KMS-11 (cell line): ENCODE results near the gene TTI1.

Source experiments
- H2AFZ ChIP-seq: fragments of 200-600 bp; sonication (generic); 2 replicates; pipeline ENCODE4 v1.6.1; 2016; ENCODE audit warnings: antibody characterized with exemption, mixed run types, low read depth
- H3K27ac ChIP-seq: fragments of 200-600 bp; sonication (generic); 2 replicates; pipeline ENCODE4 v1.6.1; 2016; ENCODE audit warnings: mild to moderate bottlenecking, mixed run types
- H3K27me3 ChIP-seq: fragments of 200-600 bp; sonication (generic); 2 replicates; pipeline ENCODE4 v1.6.1; 2017; ENCODE audit warnings: mild to moderate bottlenecking, low read depth, mixed run types, moderate library complexity; ENCODE audit not compliant: insufficient read depth
- H3K36me3 ChIP-seq: fragments of 200-600 bp; sonication (generic); 2 replicates; pipeline ENCODE4 v1.6.1; 2017; ENCODE audit warnings: mild to moderate bottlenecking, mixed run types; ENCODE audit not compliant: insufficient read depth
- H3K4me1 ChIP-seq: fragments of 200-600 bp; sonication (generic); 2 replicates; pipeline ENCODE4 v1.6.1; 2016; ENCODE audit warnings: mild to moderate bottlenecking, low read depth, mixed run types; ENCODE audit not compliant: poor library complexity, severe bottlenecking
- H3K4me2 ChIP-seq: fragments of 200-600 bp; sonication (generic); 2 replicates; pipeline ENCODE4 v1.7.0; 2016; ENCODE audit warnings: mild to moderate bottlenecking, mixed run types
- H3K4me3 ChIP-seq: fragments of 200-600 bp; sonication (generic); IDR thresholded peaks from 2 replicates; pipeline ENCODE4 v1.6.1; 2017; ENCODE audit warnings: low read depth, low read length, mixed read lengths; ENCODE audit not compliant: insufficient read depth
- H3K79me2 ChIP-seq: fragments of 200-600 bp; sonication (generic); 2 replicates; pipeline ENCODE4 v1.6.1; 2016; ENCODE audit warnings: low read depth, mixed run types; ENCODE audit not compliant: insufficient read depth
- H3K9ac ChIP-seq: fragments of 200-600 bp; sonication (generic); 2 replicates; pipeline ENCODE4 v1.6.1; 2016; ENCODE audit warnings: mild to moderate bottlenecking, mixed run types
- H4K20me1 ChIP-seq: fragments of 200-600 bp; sonication (generic); 2 replicates; pipeline ENCODE4 v1.6.1; 2016; ENCODE audit warnings: mild to moderate bottlenecking, mixed run types; ENCODE audit not compliant: insufficient read depth
- TF ChIP-seq, protein P1 (sequence below): fragments of 200-600 bp; sonication (generic); conservative IDR thresholded peaks from 2 replicates; pipeline ENCODE4 v1.6.1; 2017; ENCODE audit warnings: low read depth, mild to moderate bottlenecking, antibody characterized with exemption, low read length, moderate library complexity, mixed read lengths

The TTI1 gene

DNA sequence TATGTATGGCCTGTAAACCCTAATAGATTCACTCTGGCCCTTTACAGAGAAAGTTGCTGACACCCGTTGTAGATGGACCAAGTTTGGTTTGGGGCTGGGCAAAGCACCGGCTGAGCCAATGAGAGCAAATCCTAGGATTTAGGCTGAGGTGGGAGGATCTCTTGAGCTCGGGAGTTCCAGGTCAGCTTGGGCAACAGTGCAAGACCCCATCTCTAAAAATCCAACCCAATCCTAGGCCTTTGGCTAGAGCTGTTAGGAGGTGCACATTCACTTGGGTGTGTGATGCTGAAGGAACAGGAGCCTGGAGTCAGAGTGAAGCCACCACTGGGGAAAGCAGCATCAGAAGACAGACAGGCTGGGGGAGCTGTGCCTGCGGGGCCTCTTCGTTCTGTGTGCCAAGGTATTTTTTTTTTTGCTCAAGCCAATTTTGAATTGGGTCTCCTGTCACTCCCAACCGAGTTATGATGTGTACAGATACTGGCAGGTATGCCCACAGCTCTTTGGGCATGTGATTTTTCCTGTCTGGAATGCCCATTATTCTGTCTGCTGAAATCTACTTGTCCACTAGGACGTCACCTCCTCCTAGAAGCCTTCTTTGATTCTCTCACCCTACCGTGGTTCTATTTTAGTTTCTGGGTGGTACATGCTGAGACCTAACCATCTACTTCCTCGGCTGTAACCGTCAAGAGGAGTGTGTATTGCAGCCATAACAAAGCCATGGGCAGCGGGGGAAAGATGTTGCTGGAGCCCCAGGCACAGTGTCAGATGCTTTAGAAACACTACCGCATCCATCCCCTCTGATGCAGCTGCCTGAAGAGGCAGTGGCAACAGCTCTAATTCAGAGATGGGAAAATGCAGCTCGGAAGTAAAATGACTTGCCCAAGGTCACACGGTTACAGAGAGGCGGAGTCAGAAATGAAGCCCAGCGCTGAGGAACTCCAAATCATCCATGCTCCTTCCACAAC, 54.0 kb downstream of the TTI1 start:
- H3K27me3 ChIP-seq, result no peaks in the 10 kb centered on the region
- H3K4me3 ChIP-seq, result no peak overlapping the region
- no peak overlapping the region for H2AFZ ChIP-seq
- H3K36me3 ChIP-seq, result no peaks in the 10 kb centered on the region
- H3K9ac ChIP-seq, result no peak overlapping the region
- TF ChIP-seq, protein P1, sequence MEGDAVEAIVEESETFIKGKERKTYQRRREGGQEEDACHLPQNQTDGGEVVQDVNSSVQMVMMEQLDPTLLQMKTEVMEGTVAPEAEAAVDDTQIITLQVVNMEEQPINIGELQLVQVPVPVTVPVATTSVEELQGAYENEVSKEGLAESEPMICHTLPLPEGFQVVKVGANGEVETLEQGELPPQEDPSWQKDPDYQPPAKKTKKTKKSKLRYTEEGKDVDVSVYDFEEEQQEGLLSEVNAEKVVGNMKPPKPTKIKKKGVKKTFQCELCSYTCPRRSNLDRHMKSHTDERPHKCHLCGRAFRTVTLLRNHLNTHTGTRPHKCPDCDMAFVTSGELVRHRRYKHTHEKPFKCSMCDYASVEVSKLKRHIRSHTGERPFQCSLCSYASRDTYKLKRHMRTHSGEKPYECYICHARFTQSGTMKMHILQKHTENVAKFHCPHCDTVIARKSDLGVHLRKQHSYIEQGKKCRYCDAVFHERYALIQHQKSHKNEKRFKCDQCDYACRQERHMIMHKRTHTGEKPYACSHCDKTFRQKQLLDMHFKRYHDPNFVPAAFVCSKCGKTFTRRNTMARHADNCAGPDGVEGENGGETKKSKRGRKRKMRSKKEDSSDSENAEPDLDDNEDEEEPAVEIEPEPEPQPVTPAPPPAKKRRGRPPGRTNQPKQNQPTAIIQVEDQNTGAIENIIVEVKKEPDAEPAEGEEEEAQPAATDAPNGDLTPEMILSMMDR, result no peak
- H3K4me1 ChIP-seq, result no peaks in the 10 kb centered on the region
- H3K4me2 ChIP-seq, result no peak overlapping the region
- H3K27ac ChIP-seq, result no peak overlapping the region
- no peaks in the 10 kb centered on the region for H4K20me1 ChIP-seq
- H3K79me2 ChIP-seq, result no peaks in the 10 kb centered on the region

DNA sequence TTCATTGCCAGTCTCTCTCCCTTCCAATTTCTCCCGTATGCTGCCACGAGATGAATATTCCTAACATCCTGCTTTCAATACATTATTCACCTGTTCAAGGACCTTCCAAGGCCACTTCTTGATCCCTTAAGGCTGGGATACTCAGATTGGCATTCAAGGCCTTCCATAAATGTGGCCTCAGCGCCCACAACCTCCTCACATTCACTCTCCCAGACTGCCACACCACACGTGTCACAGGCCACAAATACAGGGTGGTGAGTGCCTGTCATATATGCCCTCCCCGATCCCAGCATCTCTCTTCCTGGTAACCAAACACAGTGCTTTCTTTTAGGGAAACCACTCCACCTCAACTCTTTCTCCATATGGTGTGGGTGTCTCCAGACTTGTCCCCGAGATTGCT, 55.5 kb downstream of the TTI1 start:
- no peak overlapping the region for H3K4me2 ChIP-seq

DNA sequence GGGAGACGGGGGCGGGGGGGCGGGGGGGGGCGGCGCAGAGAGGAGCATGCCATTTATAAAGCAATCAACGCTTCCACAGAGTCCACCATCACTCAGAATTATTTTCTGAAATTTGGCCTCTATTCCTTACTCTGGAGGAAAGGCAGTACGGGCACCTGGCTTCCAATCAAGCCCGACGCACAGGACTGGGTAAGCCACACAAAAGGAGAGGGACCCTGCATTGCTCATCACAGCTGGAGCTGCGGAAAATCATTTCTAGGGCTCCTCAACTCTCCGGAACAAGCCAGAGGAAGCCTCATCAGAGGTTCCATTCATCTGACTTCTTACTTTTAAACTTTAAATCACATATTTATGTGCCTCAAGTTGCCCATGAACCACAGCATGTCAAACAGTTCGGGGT, 55.9 kb downstream of the TTI1 start:
- Histone ChIP-seq H3K4me3 (no peak overlapping the region), H3K27ac (no peak overlapping the region), H3K36me3 (no peaks in the 10 kb centered on the region), H3K4me1 (no peaks in the 10 kb centered on the region), H3K4me2 (no peak overlapping the region), H4K20me1 (no peaks in the 10 kb centered on the region), H3K79me2 (no peaks in the 10 kb centered on the region), H2AFZ (no peak overlapping the region), H3K9ac (no peak overlapping the region), H3K27me3 (no peaks in the 10 kb centered on the region)
- TF ChIP-seq, protein P1, result no peak

More for the DNA sequence above, 55.5 kb downstream of the TTI1 start:
- H4K20me1 ChIP-seq, result no peaks in the 10 kb centered on the region
- H3K27ac ChIP-seq, result no peak overlapping the region
- TF ChIP-seq, protein P1, result no peak
- H3K4me3 ChIP-seq, result no peak overlapping the region
- no peak overlapping the region for H3K9ac ChIP-seq
- H3K4me1 ChIP-seq, result no peaks in the 10 kb centered on the region
- no peaks in the 10 kb centered on the region for H3K79me2 ChIP-seq
- no peak overlapping the region for H2AFZ ChIP-seq
- H3K27me3 ChIP-seq, result no peaks in the 10 kb centered on the region
- H3K36me3 ChIP-seq, result no peaks in the 10 kb centered on the region

DNA sequence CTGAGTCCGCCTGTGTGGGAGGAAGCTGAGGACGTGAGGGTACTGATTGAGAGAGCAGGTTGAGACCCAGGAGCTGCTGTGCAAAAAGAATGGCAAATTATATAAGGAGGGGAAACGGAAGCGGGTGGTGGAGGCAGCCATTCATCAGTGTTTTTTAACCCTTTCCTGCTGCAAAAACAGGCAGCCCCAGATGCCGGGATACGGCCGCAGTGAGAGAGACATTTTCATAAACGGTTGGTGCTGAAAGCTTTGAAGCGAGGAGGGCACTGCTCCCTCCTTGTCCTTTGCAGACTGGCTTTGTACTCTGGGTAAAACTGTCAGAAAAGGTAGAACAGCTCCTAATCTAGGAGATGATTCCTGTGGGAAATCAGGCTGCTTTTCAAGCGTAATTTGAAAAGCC, 56.4 kb downstream of the TTI1 start:
- Histone ChIP-seq H3K27me3 (no peaks in the 10 kb centered on the region), H3K79me2 (no peaks in the 10 kb centered on the region), H4K20me1 (no peaks in the 10 kb centered on the region), H3K9ac (no peak overlapping the region), H3K36me3 (no peaks in the 10 kb centered on the region), H3K27ac (no peak overlapping the region), H3K4me3 (no peak overlapping the region), H3K4me1 (no peaks in the 10 kb centered on the region), H2AFZ (no peak overlapping the region), H3K4me2 (no peak overlapping the region)
- TF ChIP-seq, protein P1, result no peak
